ENCODE results near the gene SUSD4.

DNA sequence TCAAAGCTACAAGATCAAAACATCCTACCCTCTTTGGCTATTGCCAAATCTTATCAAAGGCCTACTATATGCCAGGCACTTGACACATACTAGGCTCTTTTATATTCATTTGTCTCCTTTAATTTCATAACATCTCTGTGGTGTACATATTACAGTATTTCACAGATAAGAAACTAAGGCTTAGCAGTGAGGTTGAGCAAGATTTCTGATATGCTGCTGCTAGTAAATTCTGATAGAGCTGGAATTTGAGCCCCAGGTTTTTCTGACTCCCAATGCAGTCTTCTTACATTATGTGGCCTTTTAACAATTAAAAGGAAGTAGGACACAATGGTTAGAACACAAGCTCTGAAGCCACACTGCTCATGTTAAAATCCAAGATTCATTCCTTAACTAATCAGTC, 46.1 kb upstream of the SUSD4 start:
- TF ChIP-seq POLR2A (IDR thresholded peaks at IDR 0.05), result no peak
- TF ChIP-seq, protein P1, sequence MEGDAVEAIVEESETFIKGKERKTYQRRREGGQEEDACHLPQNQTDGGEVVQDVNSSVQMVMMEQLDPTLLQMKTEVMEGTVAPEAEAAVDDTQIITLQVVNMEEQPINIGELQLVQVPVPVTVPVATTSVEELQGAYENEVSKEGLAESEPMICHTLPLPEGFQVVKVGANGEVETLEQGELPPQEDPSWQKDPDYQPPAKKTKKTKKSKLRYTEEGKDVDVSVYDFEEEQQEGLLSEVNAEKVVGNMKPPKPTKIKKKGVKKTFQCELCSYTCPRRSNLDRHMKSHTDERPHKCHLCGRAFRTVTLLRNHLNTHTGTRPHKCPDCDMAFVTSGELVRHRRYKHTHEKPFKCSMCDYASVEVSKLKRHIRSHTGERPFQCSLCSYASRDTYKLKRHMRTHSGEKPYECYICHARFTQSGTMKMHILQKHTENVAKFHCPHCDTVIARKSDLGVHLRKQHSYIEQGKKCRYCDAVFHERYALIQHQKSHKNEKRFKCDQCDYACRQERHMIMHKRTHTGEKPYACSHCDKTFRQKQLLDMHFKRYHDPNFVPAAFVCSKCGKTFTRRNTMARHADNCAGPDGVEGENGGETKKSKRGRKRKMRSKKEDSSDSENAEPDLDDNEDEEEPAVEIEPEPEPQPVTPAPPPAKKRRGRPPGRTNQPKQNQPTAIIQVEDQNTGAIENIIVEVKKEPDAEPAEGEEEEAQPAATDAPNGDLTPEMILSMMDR (IDR thresholded peaks at IDR 0.05), result no peak
- no peak for TF ChIP-seq POLR2AphosphoS5 (IDR thresholded peaks at IDR 0.05)

Data from gastroesophageal sphincter (tissue), 3 donors.